ENCODE results near the gene WDR17. TPM values are rescaled to one million over a fixed set of nuclear protein-coding genes. Genes with fewer than 3 reads are reported as not detected.

WDR17 gene
- total RNA-seq, 4 donors from 2014 or later: 4.0 to 14.6 (median 4.7) TPM

DNA sequence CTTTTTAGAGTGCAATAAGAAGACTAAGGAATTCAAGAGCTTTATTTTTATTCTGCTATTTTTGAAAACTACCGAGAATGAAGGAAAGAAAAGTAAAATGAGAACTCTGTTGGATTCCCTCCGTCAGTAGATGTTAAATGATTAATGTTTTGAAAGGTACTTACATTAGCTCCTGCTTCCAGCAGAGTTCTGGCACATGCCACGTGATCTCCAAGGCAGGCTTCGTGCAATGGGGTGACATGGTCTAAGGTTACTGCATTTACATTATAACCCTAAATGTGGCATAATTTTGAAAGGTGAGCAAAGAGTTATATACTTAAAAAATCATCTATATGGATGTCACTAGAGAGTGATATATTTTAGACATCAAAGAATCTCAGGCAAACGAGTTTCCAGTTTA, 156.5 kb downstream of the WDR17 start:
- Histone ChIP-seq H3K4me1 (no peaks in the 10 kb centered on the region), H3K36me3 (no peaks in the 10 kb centered on the region), H3K9me3 (no peaks in the 10 kb centered on the region), H3K27me3 (no peaks in the 10 kb centered on the region), H3K4me3 (no peak overlapping the region), H3K27ac (no peak overlapping the region)
- no peak for TF ChIP-seq POLR2AphosphoS5 (IDR thresholded peaks at IDR 0.05)
- no peak for TF ChIP-seq POLR2A (IDR thresholded peaks at IDR 0.05)
- no peak for TF ChIP-seq EP300 (IDR thresholded peaks at IDR 0.05)
- TF ChIP-seq, protein P1, sequence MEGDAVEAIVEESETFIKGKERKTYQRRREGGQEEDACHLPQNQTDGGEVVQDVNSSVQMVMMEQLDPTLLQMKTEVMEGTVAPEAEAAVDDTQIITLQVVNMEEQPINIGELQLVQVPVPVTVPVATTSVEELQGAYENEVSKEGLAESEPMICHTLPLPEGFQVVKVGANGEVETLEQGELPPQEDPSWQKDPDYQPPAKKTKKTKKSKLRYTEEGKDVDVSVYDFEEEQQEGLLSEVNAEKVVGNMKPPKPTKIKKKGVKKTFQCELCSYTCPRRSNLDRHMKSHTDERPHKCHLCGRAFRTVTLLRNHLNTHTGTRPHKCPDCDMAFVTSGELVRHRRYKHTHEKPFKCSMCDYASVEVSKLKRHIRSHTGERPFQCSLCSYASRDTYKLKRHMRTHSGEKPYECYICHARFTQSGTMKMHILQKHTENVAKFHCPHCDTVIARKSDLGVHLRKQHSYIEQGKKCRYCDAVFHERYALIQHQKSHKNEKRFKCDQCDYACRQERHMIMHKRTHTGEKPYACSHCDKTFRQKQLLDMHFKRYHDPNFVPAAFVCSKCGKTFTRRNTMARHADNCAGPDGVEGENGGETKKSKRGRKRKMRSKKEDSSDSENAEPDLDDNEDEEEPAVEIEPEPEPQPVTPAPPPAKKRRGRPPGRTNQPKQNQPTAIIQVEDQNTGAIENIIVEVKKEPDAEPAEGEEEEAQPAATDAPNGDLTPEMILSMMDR (IDR thresholded peaks at IDR 0.05): no peak
- WGBS, 2 donors (ENCODE audit: low coverage in 1 of 2): 56 to 66% methylated on average over 5 of the region's 5 CpGs
- ATAC-seq: no peak

DNA sequence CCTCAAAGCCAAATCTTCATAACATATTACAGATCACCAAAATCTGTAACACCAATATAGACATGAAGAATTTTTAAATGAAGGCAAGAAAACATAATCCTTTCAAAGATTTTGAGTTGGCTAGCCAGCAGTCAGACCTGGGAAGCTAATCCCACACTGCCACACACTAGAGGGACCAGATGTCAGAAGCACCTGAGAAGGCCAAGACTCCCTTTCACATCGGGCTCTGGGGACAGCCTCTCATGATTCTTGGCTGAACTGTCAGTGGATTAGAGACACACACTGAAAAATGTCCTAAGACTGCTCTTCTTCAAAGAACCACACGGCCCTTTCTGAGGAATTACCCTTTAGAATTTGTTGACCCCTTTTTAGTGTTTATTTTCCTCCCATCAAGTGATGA, 157.9 kb downstream of the WDR17 start:
- Histone ChIP-seq H3K4me3 (no peak overlapping the region), H3K27me3 (no peaks in the 10 kb centered on the region), H3K36me3 (no peaks in the 10 kb centered on the region), H3K4me1 (peaks cover 0 to 11% (median 4%) of the 10 kb centered on the region in 3 donors), H3K27ac (no peak overlapping the region), H3K9me3 (no peaks in the 10 kb centered on the region)
- WGBS, 2 donors (ENCODE audit: low coverage in 1 of 2): 80 to 87% methylated on average over 1 to 2 of the region's 2 CpGs
- ATAC-seq: no peak
- TF ChIP-seq EP300 (IDR thresholded peaks at IDR 0.05) (no peak), POLR2A (IDR thresholded peaks at IDR 0.05) (no peak), POLR2AphosphoS5 (IDR thresholded peaks at IDR 0.05) (no peak)
- TF ChIP-seq, protein P1 (IDR thresholded peaks at IDR 0.05): no peak

DNA sequence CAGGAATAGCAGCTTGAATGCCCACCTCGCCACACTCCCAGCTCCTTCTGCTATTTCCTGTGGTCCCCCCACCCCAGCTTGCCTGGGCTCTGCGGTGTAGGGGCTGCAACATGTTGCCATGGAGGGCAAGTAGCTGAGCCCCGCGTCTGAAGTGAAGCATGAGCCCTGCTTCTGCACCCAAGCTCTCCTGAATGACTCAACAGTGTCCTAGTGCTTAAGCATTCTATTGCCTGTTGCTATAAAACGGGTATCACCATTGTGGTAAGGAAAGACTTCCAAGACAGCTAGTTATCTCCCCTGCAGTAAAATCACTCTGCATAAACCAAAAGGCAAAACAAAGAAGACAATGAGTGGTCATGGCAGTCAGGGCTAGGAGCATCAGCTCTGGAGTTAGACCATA, 161.1 kb downstream of the WDR17 start:
- no peak for ATAC-seq
- 71 to 100% methylated on average over 2 to 5 of the region's 5 CpGs for WGBS, 2 donors (ENCODE audit: low coverage in 1 of 2)
- H3K9me3 ChIP-seq: no peaks in the 10 kb centered on the region
- H3K36me3 ChIP-seq: no peaks in the 10 kb centered on the region
- TF ChIP-seq, protein P1 (IDR thresholded peaks at IDR 0.05): no peak
- TF ChIP-seq POLR2AphosphoS5 (IDR thresholded peaks at IDR 0.05): no peak
- TF ChIP-seq EP300 (IDR thresholded peaks at IDR 0.05): no peak
- TF ChIP-seq POLR2A (IDR thresholded peaks at IDR 0.05): no peak
- H3K4me3 ChIP-seq: no peak overlapping the region
- H3K4me1 ChIP-seq: peaks cover 0 to 38% (median 8%) of the 10 kb centered on the region in 3 donors
- peak overlapping the region in 1 of 4 donors; percentile 1 for H3K27ac ChIP-seq
- no peaks in the 10 kb centered on the region for H3K27me3 ChIP-seq

DNA sequence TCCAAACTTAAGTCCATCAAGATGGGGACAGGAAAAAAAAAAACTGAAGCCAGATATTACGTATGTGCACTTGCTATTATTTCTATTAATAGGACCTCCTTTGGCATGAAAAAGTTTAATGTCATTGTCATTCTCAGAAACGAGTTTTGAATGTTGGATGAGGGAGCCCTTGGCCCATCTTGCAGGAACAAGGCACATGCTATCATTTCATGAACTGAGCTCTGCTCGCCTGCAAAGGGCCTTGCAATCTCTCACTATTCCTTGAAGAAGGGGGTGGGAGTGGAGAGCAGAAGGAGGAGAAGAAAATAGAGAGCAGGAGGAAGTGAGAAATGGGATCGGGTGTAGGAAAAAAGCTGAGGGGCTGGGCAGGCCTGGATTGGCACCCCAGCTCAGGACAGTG, 164.0 kb downstream of the WDR17 start:
- H3K9me3 ChIP-seq: no peaks in the 10 kb centered on the region
- peaks cover 0 to 43% (median 8%) of the 10 kb centered on the region in 3 donors for H3K4me1 ChIP-seq
- no peaks in the 10 kb centered on the region for H3K36me3 ChIP-seq
- no peak overlapping the region for H3K4me3 ChIP-seq
- no peak for ATAC-seq
- no peak for TF ChIP-seq POLR2AphosphoS5 (IDR thresholded peaks at IDR 0.05)
- TF ChIP-seq EP300 (IDR thresholded peaks at IDR 0.05): no peak
- no peak for TF ChIP-seq POLR2A (IDR thresholded peaks at IDR 0.05)
- TF ChIP-seq, protein P1 (IDR thresholded peaks at IDR 0.05): no peak
- 17 to 30% methylated on average over 4 of the region's 4 CpGs for WGBS, 2 donors (ENCODE audit: low coverage in 1 of 2)
- peak overlapping the region in 3 of 4 donors; percentile 35 to 61 (median 58) for H3K27ac ChIP-seq
- H3K27me3 ChIP-seq: no peaks in the 10 kb centered on the region

Small RNA genes lying within 50 kb of the gene (small RNA-seq; reads per million reads assigned to genes)
- gene RF00432: 0 reads per million in 4 donors

Other genes starting within 250 kb of the WDR17 start
- under 1 TPM in 2 of 4 donors, not detected in 2; 0.46 to 0.64 TPM for gene SPATA4, start 129.7 kb downstream of the WDR17 start, total RNA-seq
- gene ASB5, start 203.4 kb downstream of the WDR17 start, total RNA-seq: 10 to 100 TPM; 21.8 to 69.1 (median 25.9) TPM

Data from gastroesophageal sphincter (tissue), 4 donors.